Parathyroid adenoma (tissue), 2 donors: Measurements from ENCODE around the gene SRGAP1.

Source experiments
- H2AFZ ChIP-seq: fragments of 300-600 bp; sonication (generic); one replicate; pipeline ENCODE4 v1.7.0; 2017; ENCODE audit warnings: antibody characterized with exemption, mild to moderate bottlenecking
- H3K27ac ChIP-seq: fragments of 300-600 bp; sonication (generic); one replicate; pipeline ENCODE4 v1.7.0; 2017
- H3K27me3 ChIP-seq: fragments of 300-600 bp; sonication (generic); one replicate; pipeline ENCODE4 v1.7.0; 2017; ENCODE audit warnings: low read length; ENCODE audit not compliant: control insufficient read depth, insufficient read depth
- H3K36me3 ChIP-seq: fragments of 300-600 bp; sonication (generic); one replicate; pipeline ENCODE4 v1.7.0; 2017; ENCODE audit warnings: low read length; ENCODE audit not compliant: control insufficient read depth, insufficient read depth
- H3K4me1 ChIP-seq: fragments of 300-600 bp; sonication (generic); one replicate; pipeline ENCODE4 v1.7.0; 2017; ENCODE audit warnings: control low read depth
- H3K4me2 ChIP-seq: fragments of 300-600 bp; sonication (generic); one replicate; pipeline ENCODE4 v1.7.0; 2017; ENCODE audit warnings: low read length
- H3K4me3 ChIP-seq: fragments of 300-600 bp; sonication (generic); one replicate; pipeline ENCODE4 v1.7.0; 2017; ENCODE audit warnings: low read depth, low read length
- H3K79me2 ChIP-seq: fragments of 300-600 bp; sonication (generic); one replicate; pipeline ENCODE4 v1.7.0; 2017; ENCODE audit warnings: control low read depth
- H3K9ac ChIP-seq: fragments of 300-600 bp; sonication (generic); one replicate; pipeline ENCODE4 v1.7.0; 2017; ENCODE audit warnings: mild to moderate bottlenecking
- H3K9me3 ChIP-seq: fragments of 300-600 bp; sonication (generic); one replicate; pipeline ENCODE4 v1.7.0; 2017; ENCODE audit warnings: low read length; ENCODE audit not compliant: control insufficient read depth
- TF ChIP-seq, protein P1 (sequence below): fragments of 300-600 bp; sonication (generic); IDR thresholded peaks from one replicate; pipeline ENCODE4 v1.7.0; 2017; ENCODE audit warnings: antibody characterized with exemption, mild to moderate bottlenecking
- donor health status: primary hyperparathyroidism.

Gene SRGAP1

DNA sequence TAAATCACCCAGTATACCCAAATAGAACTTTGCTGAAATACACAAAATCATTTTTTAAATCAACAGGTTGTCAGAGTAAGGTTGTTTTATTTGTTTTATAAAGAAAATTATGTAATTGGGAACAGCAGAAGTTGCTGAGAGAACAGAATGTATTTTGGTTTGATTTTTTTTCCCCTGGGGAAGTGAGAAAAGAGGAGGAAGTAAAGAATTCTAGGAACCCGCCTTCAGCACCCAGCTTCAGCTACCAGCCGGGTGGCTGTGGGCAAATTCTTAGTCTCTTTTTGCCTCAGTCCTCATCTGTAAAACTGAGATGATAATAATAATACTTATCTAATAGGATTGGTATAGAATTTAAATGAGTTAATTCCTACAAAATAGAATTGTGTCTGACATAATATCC lies 119.4 kb downstream of the SRGAP1 start:
- Histone ChIP-seq H2AFZ (no peak overlapping the region), H3K27ac (no peak overlapping the region)
- TF ChIP-seq, protein P1, sequence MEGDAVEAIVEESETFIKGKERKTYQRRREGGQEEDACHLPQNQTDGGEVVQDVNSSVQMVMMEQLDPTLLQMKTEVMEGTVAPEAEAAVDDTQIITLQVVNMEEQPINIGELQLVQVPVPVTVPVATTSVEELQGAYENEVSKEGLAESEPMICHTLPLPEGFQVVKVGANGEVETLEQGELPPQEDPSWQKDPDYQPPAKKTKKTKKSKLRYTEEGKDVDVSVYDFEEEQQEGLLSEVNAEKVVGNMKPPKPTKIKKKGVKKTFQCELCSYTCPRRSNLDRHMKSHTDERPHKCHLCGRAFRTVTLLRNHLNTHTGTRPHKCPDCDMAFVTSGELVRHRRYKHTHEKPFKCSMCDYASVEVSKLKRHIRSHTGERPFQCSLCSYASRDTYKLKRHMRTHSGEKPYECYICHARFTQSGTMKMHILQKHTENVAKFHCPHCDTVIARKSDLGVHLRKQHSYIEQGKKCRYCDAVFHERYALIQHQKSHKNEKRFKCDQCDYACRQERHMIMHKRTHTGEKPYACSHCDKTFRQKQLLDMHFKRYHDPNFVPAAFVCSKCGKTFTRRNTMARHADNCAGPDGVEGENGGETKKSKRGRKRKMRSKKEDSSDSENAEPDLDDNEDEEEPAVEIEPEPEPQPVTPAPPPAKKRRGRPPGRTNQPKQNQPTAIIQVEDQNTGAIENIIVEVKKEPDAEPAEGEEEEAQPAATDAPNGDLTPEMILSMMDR, result no peak

DNA sequence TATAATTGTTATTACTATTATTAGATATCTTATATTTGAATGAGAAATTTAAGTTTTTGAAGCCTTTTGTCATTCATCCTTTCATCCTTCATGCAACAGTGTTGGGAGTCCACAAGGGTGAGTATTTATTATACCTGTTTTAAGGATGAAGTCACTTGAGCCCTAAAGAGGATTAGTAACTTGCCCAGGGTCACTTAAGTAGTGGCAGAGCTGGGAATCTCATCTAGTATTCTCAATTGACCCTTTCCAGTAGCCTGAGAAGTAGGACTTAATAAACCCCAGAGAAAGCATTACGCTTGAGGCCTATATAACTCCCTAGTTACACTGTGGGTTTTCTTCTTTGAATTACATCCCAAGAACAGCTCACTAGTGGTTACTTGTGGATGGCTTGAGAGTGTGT lies 119.8 kb downstream of the SRGAP1 start:
- Histone ChIP-seq H3K36me3 (no peaks in the 10 kb centered on the region), H3K79me2 (peaks cover 33% of the 10 kb centered on the region), H3K9ac (no peak overlapping the region), H3K27me3 (no peaks in the 10 kb centered on the region), H3K4me3 (no peak overlapping the region), H2AFZ (no peak overlapping the region), H3K4me1 (peaks cover 11% of the 10 kb centered on the region), H3K27ac (no peak overlapping the region), H3K4me2 (no peak overlapping the region), H3K9me3 (no peaks in the 10 kb centered on the region)
- TF ChIP-seq, protein P1, result no peak

More for the DNA sequence above, 119.4 kb downstream of the SRGAP1 start:
- H3K36me3 ChIP-seq, result no peaks in the 10 kb centered on the region
- no peak overlapping the region for H3K9ac ChIP-seq
- no peaks in the 10 kb centered on the region for H3K9me3 ChIP-seq
- H3K79me2 ChIP-seq, result peaks cover 33% of the 10 kb centered on the region
- H3K4me1 ChIP-seq, result peaks cover 11% of the 10 kb centered on the region
- no peak overlapping the region for H3K4me2 ChIP-seq
- H3K4me3 ChIP-seq, result no peak overlapping the region
- no peaks in the 10 kb centered on the region for H3K27me3 ChIP-seq

DNA sequence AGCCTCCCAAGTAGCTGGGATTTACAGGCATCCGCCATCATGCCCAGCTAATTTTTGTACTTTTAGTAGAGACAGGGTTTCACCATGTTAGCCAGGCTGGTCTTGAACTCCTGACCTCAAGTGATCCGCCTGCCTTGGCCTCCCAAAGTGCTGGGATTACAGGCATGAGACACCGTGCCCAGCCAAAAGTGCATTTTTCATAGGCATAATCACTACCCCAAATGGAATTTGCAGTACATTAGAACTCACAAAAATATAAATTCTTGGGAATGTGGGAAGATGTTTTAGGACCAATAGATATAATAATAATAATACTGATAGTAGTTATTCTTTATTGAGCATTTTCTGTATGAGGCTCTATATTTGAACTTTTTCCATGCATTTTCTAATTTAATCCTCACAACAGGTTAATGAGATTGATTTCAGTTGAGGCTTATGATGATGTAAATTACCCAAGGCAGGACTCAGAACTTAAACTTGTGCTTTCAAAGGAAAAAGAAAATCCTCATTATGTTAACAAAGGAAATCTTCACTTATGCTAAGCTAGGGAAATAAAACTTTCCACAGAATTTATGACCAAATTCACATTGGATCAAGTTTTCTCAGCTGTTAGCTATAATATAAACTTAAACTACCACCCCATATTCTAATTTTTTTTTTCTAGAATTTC lies 121.6 kb downstream of the SRGAP1 start:
- Histone ChIP-seq H3K9me3 (no peaks in the 10 kb centered on the region), H3K79me2 (peaks cover 27% of the 10 kb centered on the region), H3K27me3 (no peaks in the 10 kb centered on the region), H3K4me3 (no peak overlapping the region), H3K4me1 (peaks cover 6% of the 10 kb centered on the region), H2AFZ (no peak overlapping the region), H3K27ac (no peak overlapping the region), H3K36me3 (no peaks in the 10 kb centered on the region), H3K9ac (no peak overlapping the region), H3K4me2 (no peak overlapping the region)
- TF ChIP-seq, protein P1, result no peak

DNA sequence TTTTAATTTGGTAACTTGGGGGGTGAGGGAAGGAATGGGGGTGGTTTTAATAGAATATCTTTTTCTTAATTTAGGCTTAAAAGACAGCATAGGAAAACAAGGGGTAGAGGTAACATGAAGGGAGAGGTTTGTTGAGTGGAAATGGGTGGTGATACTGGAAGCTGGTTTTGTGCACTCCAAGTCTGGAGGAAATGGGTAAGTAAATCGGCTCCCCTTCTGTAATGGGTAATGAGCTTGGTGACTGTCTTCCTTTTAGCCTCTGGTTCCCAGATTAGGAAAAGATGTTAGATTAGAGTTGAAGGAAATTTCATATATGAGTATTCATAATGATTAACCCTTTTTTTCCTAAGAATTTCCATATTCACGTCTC lies 122.1 kb downstream of the SRGAP1 start:
- peaks cover 2% of the 10 kb centered on the region for H3K4me1 ChIP-seq
- H3K27ac ChIP-seq, result no peak overlapping the region
- H3K9ac ChIP-seq, result no peak overlapping the region
- H3K9me3 ChIP-seq, result no peaks in the 10 kb centered on the region
- TF ChIP-seq, protein P1, result no peak
- H3K36me3 ChIP-seq, result no peaks in the 10 kb centered on the region
- no peak overlapping the region for H3K4me3 ChIP-seq
- peaks cover 22% of the 10 kb centered on the region for H3K79me2 ChIP-seq
- H3K4me2 ChIP-seq, result no peak overlapping the region
- H2AFZ ChIP-seq, result no peak overlapping the region
- no peaks in the 10 kb centered on the region for H3K27me3 ChIP-seq
